Neural cell (in vitro differentiated cells): ENCODE results near the gene MATN3. TPM values are rescaled to one million over a fixed set of nuclear protein-coding genes. Genes with fewer than 3 reads are reported as not detected.

Experiments used
- H2AFZ ChIP-seq: fragments of 200-600, 300-800 bp; sonication (generic), shearing (Covaris generic); 2 replicates; pipeline ENCODE4 v1.6.0; 2014; ENCODE audit warnings: low read depth, mild to moderate bottlenecking, antibody characterized with exemption, low read length, moderate library complexity
- H3F3A ChIP-seq: fragments of 200-600 bp; shearing (Covaris generic); 2 replicates; pipeline ENCODE4 v1.6.1; 2016; ENCODE audit warnings: mild to moderate bottlenecking, moderate library complexity, mixed read lengths, antibody characterized with exemption, low read length; ENCODE audit not compliant: insufficient read depth, poor library complexity, severe bottlenecking
- H3K27ac ChIP-seq: fragments of 200-600, 300-800 bp; sonication (generic), shearing (Covaris generic); 2 replicates; pipeline ENCODE4 v1.5.1; 2014; ENCODE audit warnings: mild to moderate bottlenecking, low read length, moderate library complexity
- H3K27me3 ChIP-seq: fragments of 300-800, 200-600 bp; sonication (generic), shearing (Covaris generic); 2 replicates; pipeline ENCODE4 v1.6.0; 2014; ENCODE audit warnings: mild to moderate bottlenecking, low read depth, low read length, moderate library complexity; ENCODE audit not compliant: insufficient read depth
- H3K36me3 ChIP-seq: fragments of 300-800, 200-600 bp; sonication (generic), shearing (Covaris generic); 2 replicates; pipeline ENCODE4 v1.5.1; 2014; ENCODE audit warnings: mild to moderate bottlenecking, antibody characterized with exemption, low read length, moderate library complexity; ENCODE audit not compliant: insufficient read depth
- H3K4me2 ChIP-seq: fragments of 300-800, 200-600 bp; sonication (generic), shearing (Covaris generic); 2 replicates; pipeline ENCODE4 v1.6.0; 2014; ENCODE audit warnings: mild to moderate bottlenecking, low read length
- H3K4me3 ChIP-seq: fragments of 300-800, 200-600 bp; sonication (generic), shearing (Covaris generic); 2 replicates; pipeline ENCODE4 v1.5.1; 2014; ENCODE audit warnings: mild to moderate bottlenecking, low read length, moderate library complexity
- H3K79me2 ChIP-seq: fragments of 200-600 bp; shearing (Covaris generic); replicated peaks from 2 replicates; pipeline ENCODE4 v1.6.0; 2014; ENCODE audit warnings: mild to moderate bottlenecking, low read length, moderate library complexity; ENCODE audit not compliant: insufficient read depth
- H3K9ac ChIP-seq: fragments of 300-800, 200-600 bp; sonication (generic), shearing (Covaris generic); 2 replicates; pipeline ENCODE4 v1.6.1; 2016; ENCODE audit warnings: mild to moderate bottlenecking, low read length, mixed read lengths
- H3K9me2 ChIP-seq: fragments of 200-600 bp; shearing (Covaris generic); 2 replicates; pipeline ENCODE4 v1.6.1; 2016; ENCODE audit warnings: mild to moderate bottlenecking, low read length, mixed read lengths; ENCODE audit not compliant: insufficient read depth
- H3K9me3 ChIP-seq: fragments of 200-600, 300-800 bp; sonication (generic), shearing (Covaris generic); 2 replicates; pipeline ENCODE4 v1.6.1; 2016; ENCODE audit warnings: mild to moderate bottlenecking, mixed run types, low read length, moderate library complexity, mixed read lengths
- H4K20me1 ChIP-seq: fragments of 200-600 bp; shearing (Covaris generic); 2 replicates; pipeline ENCODE4 v1.6.1; 2016; ENCODE audit warnings: mild to moderate bottlenecking, mixed run types; ENCODE audit not compliant: insufficient read depth
- CTCF ChIP-seq: fragments of 450-650 bp; IDR thresholded peaks from 2 replicates; pipeline ENCODE4 v1.5.1; 2014; ENCODE audit warnings: antibody characterized with exemption, mild to moderate bottlenecking, moderate library complexity; ENCODE audit not compliant: poor library complexity, severe bottlenecking
- EP300 ChIP-seq: fragments of 450-650 bp; conservative IDR thresholded peaks from 2 replicates; pipeline ENCODE4 v1.6.1; 2014; ENCODE audit warnings: antibody characterized with exemption, mild to moderate bottlenecking, moderate library complexity; ENCODE audit not compliant: poor library complexity, severe bottlenecking
- EZH2 ChIP-seq: fragments of 200-600, 300-800 bp; shearing (Covaris generic), sonication (generic); IDR thresholded peaks from 2 replicates; pipeline ENCODE4 v1.6.1; 2014; ENCODE audit warnings: antibody characterized with exemption, low read length, borderline replicate concordance, mild to moderate bottlenecking; ENCODE audit not compliant: insufficient read depth, poor library complexity, severe bottlenecking
- MXI1 ChIP-seq: fragments of 450-650 bp; conservative IDR thresholded peaks from 2 replicates; pipeline ENCODE4 v1.6.1; 2014; ENCODE audit warnings: antibody characterized with exemption, mild to moderate bottlenecking; ENCODE audit not compliant: poor library complexity, severe bottlenecking
- POLR2AphosphoS5 ChIP-seq: IDR thresholded peaks from 2 replicates; pipeline ENCODE4 v1.6.1; 2012
- RAD21 ChIP-seq: fragments of 450-650 bp; conservative IDR thresholded peaks from 2 replicates; pipeline ENCODE4 v1.6.1; 2014; ENCODE audit warnings: antibody characterized with exemption, mild to moderate bottlenecking, moderate library complexity
- REST ChIP-seq: IDR thresholded peaks from 2 replicates; pipeline ENCODE4 v1.6.1; 2012; ENCODE audit warnings: borderline replicate concordance
- SMC3 ChIP-seq: fragments of 450-650 bp; conservative IDR thresholded peaks from 2 replicates; pipeline ENCODE4 v1.6.1; 2014; ENCODE audit warnings: antibody characterized with exemption, mild to moderate bottlenecking, moderate library complexity; ENCODE audit not compliant: poor library complexity
- TAF1 ChIP-seq: IDR thresholded peaks from 2 replicates; pipeline ENCODE4 v1.6.1; 2012; ENCODE audit warnings: low read depth
- polyA plus RNA-seq: library from polyadenylated mRNA; depleted of rRNA; stranded (reverse); fragments of >200 nt; gene quantifications from 2 replicates; pipeline ENCODE4 v1.2.3, GENCODE V29; 2014

Gene MATN3
- polyA plus RNA-seq, 1 donor from 2014 or later: 0.90 TPM

- H3K9me3 ChIP-seq: no peaks in the 10 kb centered on the region
- H3K27ac ChIP-seq: no peak overlapping the region
- H3K9me2 ChIP-seq: no peaks in the 10 kb centered on the region
- no peak overlapping the region for H3K9ac ChIP-seq
- no peak overlapping the region for H3K4me3 ChIP-seq
- TF ChIP-seq MXI1 (no peak), TAF1 (no peak), SMC3 (no peak), REST (no peak), EP300 (no peak), EZH2 (no peak), CTCF (no peak), POLR2AphosphoS5 (no peak), RAD21 (no peak)
- no peaks in the 10 kb centered on the region for H3K36me3 ChIP-seq
- H3K4me2 ChIP-seq: no peak overlapping the region
- no peak overlapping the region for H2AFZ ChIP-seq
- H3F3A ChIP-seq: no peaks in the 10 kb centered on the region
- H3K79me2 ChIP-seq: no peaks in the 10 kb centered on the region
- H3K27me3 ChIP-seq: peaks cover 32% of the 10 kb centered on the region
- no peaks in the 10 kb centered on the region for H4K20me1 ChIP-seq
Observed at GRCh38 chr2:20011276-20012031, 1.0 kb downstream of the MATN3 start.

GRCh38 chr2:20008703-20009102, 3.8 kb downstream of the MATN3 start:
- H3K27ac ChIP-seq: no peak overlapping the region
- H3K9me3 ChIP-seq: no peaks in the 10 kb centered on the region
- no peaks in the 10 kb centered on the region for H3F3A ChIP-seq
- H3K4me2 ChIP-seq: no peak overlapping the region
- H3K36me3 ChIP-seq: no peaks in the 10 kb centered on the region
- no peak overlapping the region for H3K4me3 ChIP-seq
- no peak for TF ChIP-seq TAF1
- no peak for TF ChIP-seq REST
- TF ChIP-seq SMC3: no peak
- no peak for TF ChIP-seq POLR2AphosphoS5
- no peak for TF ChIP-seq RAD21
- no peak for TF ChIP-seq EP300
- no peak for TF ChIP-seq EZH2
- no peak for TF ChIP-seq MXI1
- no peak for TF ChIP-seq CTCF
- H3K9ac ChIP-seq: no peak overlapping the region
- H3K27me3 ChIP-seq: peaks cover 26% of the 10 kb centered on the region
- no peaks in the 10 kb centered on the region for H3K79me2 ChIP-seq
- H2AFZ ChIP-seq: no peak overlapping the region
- H4K20me1 ChIP-seq: no peaks in the 10 kb centered on the region
- no peaks in the 10 kb centered on the region for H3K9me2 ChIP-seq
